Panc1 (cell line): ENCODE measurements around the gene LMCD1. TPM values are rescaled to one million over a fixed set of nuclear protein-coding genes. Genes with fewer than 3 reads are reported as not detected.

Experiments
- ATAC-seq: fragments of 200-7000 bp; cut with Tn5 transposase; 2 replicates; pipeline ENCODE4 v1.9.1; 2020; ENCODE audit warnings: mild to moderate bottlenecking, moderate library complexity
- BruUV-seq: library from RNA; stranded (reverse); fragments of 400-500 nt; replicated peaks from 2 replicates; lab custom pipeline; 2021; lab: Mats Ljungman, UMichigan
- CTCF ChIA-PET: fragments of 300-600 bp; sonication (Branson Sonifier 250); formaldehyde crosslinking; loops from one replicate; lab custom pipeline; 2022; ENCODE audit warnings: antibody characterized with exemption; lab: Charles Lee
- POLR2A ChIA-PET: fragments of 300-600 bp; sonication (Branson Sonifier 250); formaldehyde crosslinking; loops from one replicate; lab custom pipeline; 2022; ENCODE audit warnings: antibody characterized with exemption; lab: Charles Lee
- DNase-seq: peaks from one replicate; pipeline ENCODE4 v3.0.0-alpha.2; 2010; ENCODE audit warnings: low read depth, low spot score
- H3K27ac ChIP-seq: 2 replicates; pipeline ENCODE4 v1.5.1; 2011; ENCODE audit warnings: mild to moderate bottlenecking, low read length, inconsistent platforms
- H3K27me3 ChIP-seq: fragments of 200-500 bp; sonication (Bioruptor generic); 2 replicates; pipeline ENCODE4 v1.6.0; 2014; ENCODE audit warnings: low read length, inconsistent platforms; ENCODE audit not compliant: control insufficient read depth, insufficient read depth
- H3K36me3 ChIP-seq: fragments of 200-500 bp; sonication (Bioruptor generic); 2 replicates; pipeline ENCODE4 v1.5.1; 2014; ENCODE audit warnings: inconsistent platforms, mild to moderate bottlenecking, low read length, moderate library complexity; ENCODE audit not compliant: control insufficient read depth, insufficient read depth
- H3K4me1 ChIP-seq: 2 replicates; pipeline ENCODE4 v1.5.1; 2011; ENCODE audit warnings: inconsistent platforms, mild to moderate bottlenecking, low read length, moderate library complexity; ENCODE audit not compliant: control insufficient read depth, insufficient read depth
- H3K4me3 ChIP-seq, 2 experiments: 2 replicates each; pipeline ENCODE4 v1.5.1; 2011 to 2012; ENCODE audit warnings: low read depth in 2 of 2, low read length in 2 of 2, mild to moderate bottlenecking in 2 of 2, inconsistent platforms in 1 of 2, moderate library complexity in 1 of 2
- H3K9me3 ChIP-seq: fragments of 200-500 bp; sonication (Bioruptor generic); 2 replicates; pipeline ENCODE4 v1.5.1; 2014; ENCODE audit warnings: low read depth, mild to moderate bottlenecking, inconsistent platforms, low read length, moderate library complexity; ENCODE audit not compliant: control insufficient read depth, insufficient read depth
- POLR2AphosphoS5 ChIP-seq: IDR thresholded peaks from 2 replicates; pipeline ENCODE4 v1.6.1; 2012; ENCODE audit warnings: mild to moderate bottlenecking, low read depth, low read length, moderate library complexity
- REST ChIP-seq, 2 experiments: IDR thresholded peaks; 2 replicates each; pipeline ENCODE4 v1.6.1; 2011 to 2012; ENCODE audit warnings: low read depth in 2 of 2, control low read depth in 1 of 2, low read length in 1 of 2, mild to moderate bottlenecking in 1 of 2, moderate library complexity in 1 of 2; ENCODE audit not compliant: insufficient read depth in 1 of 2
- SIN3A ChIP-seq: IDR thresholded peaks from 2 replicates; pipeline ENCODE4 v1.6.1; 2012; ENCODE audit warnings: low read depth, mild to moderate bottlenecking, low read length, moderate library complexity, borderline replicate concordance; ENCODE audit not compliant: insufficient read depth
- TCF7L2 ChIP-seq: IDR thresholded peaks from 2 replicates; pipeline ENCODE4 v1.6.1; 2011; ENCODE audit warnings: mild to moderate bottlenecking, low read depth, low read length, inconsistent platforms
- in situ Hi-C: cut with HindIII; loops from 2 replicates; pipeline ENCODE4 v1.10.0; 2016; ENCODE audit warnings: low sequenced_read_pairs, low pct_unique_long_range_greater_than_20kb
- intact Hi-C: fragments of 100-400 bp; cut with micrococcal nuclease; formaldehyde crosslinking; loops from one replicate; pipeline ENCODE4 v1.10.0; 2022; ENCODE audit not compliant: unreplicated experiment
- total RNA-seq: library from RNA; stranded (reverse); gene quantifications from one replicate; pipeline ENCODE4 v1.2.1, GENCODE V29; 2021; ENCODE audit not compliant: unreplicated experiment
- TF ChIP-seq, protein P1 (sequence below): fragments of 450-650 bp; IDR thresholded peaks from 2 replicates; pipeline ENCODE4 v1.5.1; 2017; ENCODE audit warnings: mild to moderate bottlenecking

Gene LMCD1
- total RNA-seq, 1 experiment from 2014 or later = 24.8 TPM

DNA sequence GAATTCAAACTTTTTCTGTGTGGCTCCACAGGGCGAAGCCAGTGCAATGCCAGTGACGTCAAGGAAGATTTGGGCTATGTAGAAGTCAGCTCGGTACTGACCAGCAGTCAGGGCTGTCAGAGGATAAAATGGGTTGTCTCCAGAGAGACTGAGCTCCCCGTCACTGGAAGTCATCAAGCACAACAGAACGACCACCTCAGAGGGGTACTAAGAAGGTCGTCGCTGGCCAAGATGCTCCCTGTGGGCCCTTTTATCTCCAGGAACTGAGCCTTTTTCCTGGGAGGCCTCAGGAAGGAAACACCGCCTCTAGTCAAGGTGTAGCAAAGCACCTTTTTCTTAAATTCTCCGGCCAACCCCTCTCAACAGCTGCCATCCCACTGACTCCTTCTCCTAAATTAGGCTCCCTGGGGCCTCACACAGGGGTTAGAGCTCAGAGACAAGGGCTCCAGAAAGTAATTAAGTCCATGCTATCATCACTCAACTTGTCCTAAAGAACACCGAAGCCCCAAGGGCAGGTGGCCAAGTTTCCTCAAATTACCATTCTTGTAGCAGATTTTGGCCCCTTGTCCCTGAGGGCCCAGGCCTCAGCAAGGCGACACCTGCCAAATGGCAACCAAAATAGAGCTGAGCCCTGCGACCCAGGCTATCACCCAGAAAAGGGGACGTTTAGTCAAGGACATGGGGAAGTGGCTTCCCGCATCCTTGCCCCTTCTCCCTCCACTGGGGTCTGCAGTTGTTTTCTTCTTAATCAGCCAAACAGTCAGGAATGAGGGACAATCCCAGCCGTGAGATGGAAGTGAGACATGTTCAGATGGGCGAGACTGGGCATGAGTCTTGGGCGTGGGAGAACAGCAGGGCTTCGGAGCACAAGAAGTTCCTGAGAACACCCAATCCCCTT is 94.9 kb downstream of the LMCD1 start:
- TF ChIP-seq POLR2AphosphoS5 = no peak
- TF ChIP-seq REST (IDR thresholded peaks at IDR 0.05; ENCODE audit: insufficient read depth in 1 of 2, low read depth in 2 of 2, low read length in 1 of 2) = no peak
- TF ChIP-seq, protein P1, sequence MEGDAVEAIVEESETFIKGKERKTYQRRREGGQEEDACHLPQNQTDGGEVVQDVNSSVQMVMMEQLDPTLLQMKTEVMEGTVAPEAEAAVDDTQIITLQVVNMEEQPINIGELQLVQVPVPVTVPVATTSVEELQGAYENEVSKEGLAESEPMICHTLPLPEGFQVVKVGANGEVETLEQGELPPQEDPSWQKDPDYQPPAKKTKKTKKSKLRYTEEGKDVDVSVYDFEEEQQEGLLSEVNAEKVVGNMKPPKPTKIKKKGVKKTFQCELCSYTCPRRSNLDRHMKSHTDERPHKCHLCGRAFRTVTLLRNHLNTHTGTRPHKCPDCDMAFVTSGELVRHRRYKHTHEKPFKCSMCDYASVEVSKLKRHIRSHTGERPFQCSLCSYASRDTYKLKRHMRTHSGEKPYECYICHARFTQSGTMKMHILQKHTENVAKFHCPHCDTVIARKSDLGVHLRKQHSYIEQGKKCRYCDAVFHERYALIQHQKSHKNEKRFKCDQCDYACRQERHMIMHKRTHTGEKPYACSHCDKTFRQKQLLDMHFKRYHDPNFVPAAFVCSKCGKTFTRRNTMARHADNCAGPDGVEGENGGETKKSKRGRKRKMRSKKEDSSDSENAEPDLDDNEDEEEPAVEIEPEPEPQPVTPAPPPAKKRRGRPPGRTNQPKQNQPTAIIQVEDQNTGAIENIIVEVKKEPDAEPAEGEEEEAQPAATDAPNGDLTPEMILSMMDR = no peak
- no peak for TF ChIP-seq SIN3A
- no peak for TF ChIP-seq TCF7L2
- ATAC-seq = no peak
- CTCF ChIA-PET = no interaction called here

DNA sequence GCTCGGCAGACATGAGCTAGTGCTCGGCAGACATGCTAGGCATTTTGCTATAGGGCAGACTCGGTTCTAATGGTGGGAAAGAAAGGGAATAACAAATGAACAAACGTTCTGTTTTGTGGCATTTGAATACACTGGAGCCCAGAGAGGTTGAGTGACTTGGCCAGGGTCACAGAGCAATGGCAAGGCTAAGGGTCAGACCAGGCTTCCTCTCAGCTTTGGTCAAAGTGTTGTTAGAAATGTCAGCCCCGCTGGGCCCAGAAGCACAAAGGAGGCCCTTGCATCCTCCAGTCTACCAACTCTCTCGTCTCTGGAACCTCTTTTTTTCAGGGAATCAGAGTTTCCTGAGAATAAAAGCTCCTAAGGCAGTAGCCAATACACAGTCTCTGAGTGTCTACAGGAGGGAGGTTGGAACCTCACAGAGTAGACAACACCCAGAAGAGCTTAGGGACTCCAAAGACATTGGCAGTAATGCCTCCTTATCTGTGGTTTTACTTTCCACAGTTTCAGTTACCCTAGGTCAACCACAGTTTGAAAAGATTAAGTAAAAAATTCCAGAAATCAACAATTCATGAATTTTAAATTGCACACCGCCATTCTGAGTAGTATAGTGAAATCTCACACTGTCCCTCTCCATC is 95.7 kb downstream of the LMCD1 start:
- ChIA-PET POLR2A (no interaction called here), CTCF (no interaction called here)
- in situ Hi-C loops = no loop called here
- Histone ChIP-seq H3K27ac (no peak overlapping the region), H3K4me1 (no peaks in the 10 kb centered on the region), H3K27me3 (no peaks in the 10 kb centered on the region), H3K9me3 (no peaks in the 10 kb centered on the region), H3K4me3 (no peak overlapping the region), H3K36me3 (no peaks in the 10 kb centered on the region)
- no TSS peak for BruUV-seq
- DNase-seq (no peak), ATAC-seq (no peak)
- TF ChIP-seq TCF7L2 (no peak), REST (IDR thresholded peaks at IDR 0.05; ENCODE audit: insufficient read depth in 1 of 2, low read depth in 2 of 2, low read length in 1 of 2) (no peak), POLR2AphosphoS5 (no peak), SIN3A (no peak)
- TF ChIP-seq, protein P1 = no peak
- intact Hi-C loops = no loop called here

More for the DNA sequence above, 94.9 kb downstream of the LMCD1 start:
- H3K36me3 ChIP-seq = no peaks in the 10 kb centered on the region
- H3K9me3 ChIP-seq = no peaks in the 10 kb centered on the region
- H3K27ac ChIP-seq = no peak overlapping the region
- no peak for DNase-seq
- in situ Hi-C loops (no loop called here), intact Hi-C loops (no loop called here)
- no peak overlapping the region for H3K4me3 ChIP-seq
- POLR2A ChIA-PET = no interaction called here
- no peaks in the 10 kb centered on the region for H3K27me3 ChIP-seq
- H3K4me1 ChIP-seq = no peaks in the 10 kb centered on the region
- no TSS peak for BruUV-seq
